Dedifferentiated amniotic fluid mesenchymal stem cell (primary cell): Measurements from ENCODE around the gene SNAP25.

ENCODE experiments used
- DNase-seq: peaks from one replicate; pipeline ENCODE4 v3.0.0-alpha.2; 2016; ENCODE audit errors: extremely low spot score

The SNAP25 gene

GRCh38 chr20:10216146-10216791 lies 2.4 kb upstream of the SNAP25 start:
- no peak for DNase-seq

- DNase-seq = peak; percentile 69
These were observed 764 bp upstream of the SNAP25 start for GRCh38 chr20:10217721-10218410.

GRCh38 chr20:10219452-10219791 lies 792 bp downstream of the SNAP25 start:
- peak; percentile 23 for DNase-seq

GRCh38 chr20:10219993-10220750 lies 1.5 kb downstream of the SNAP25 start:
- DNase-seq = no peak

GRCh38 chr20:10221021-10221420 lies 2.4 kb downstream of the SNAP25 start:
- DNase-seq = no peak

- DNase-seq = no peak
These were observed 6.9 kb downstream of the SNAP25 start for GRCh38 chr20:10225439-10226060.

GRCh38 chr20:10228330-10228729 lies 9.7 kb downstream of the SNAP25 start:
- no peak for DNase-seq

GRCh38 chr20:10231290-10231689 lies 12.7 kb downstream of the SNAP25 start:
- no peak for DNase-seq

- DNase-seq = no peak
These were observed 18.2 kb downstream of the SNAP25 start for GRCh38 chr20:10236540-10237533.

GRCh38 chr20:10239954-10240353 lies 21.3 kb downstream of the SNAP25 start:
- no peak for DNase-seq

GRCh38 chr20:10240655-10241054 lies 22.0 kb downstream of the SNAP25 start:
- DNase-seq = no peak

- no peak for DNase-seq
These were observed 23.5 kb downstream of the SNAP25 start for GRCh38 chr20:10242166-10242565.

- no peak for DNase-seq
These were observed 28.8 kb downstream of the SNAP25 start for GRCh38 chr20:10247440-10247839.

GRCh38 chr20:10249048-10249770 lies 30.6 kb downstream of the SNAP25 start:
- no peak for DNase-seq

GRCh38 chr20:10249822-10250221 lies 31.2 kb downstream of the SNAP25 start:
- DNase-seq = no peak

- DNase-seq = no peak
These were observed 32.3 kb downstream of the SNAP25 start for GRCh38 chr20:10250902-10251301.

GRCh38 chr20:10253780-10254179 lies 35.1 kb downstream of the SNAP25 start:
- no peak for DNase-seq

- no peak for DNase-seq
These were observed 37.2 kb downstream of the SNAP25 start for GRCh38 chr20:10255846-10256245.

- no peak for DNase-seq
These were observed 40.5 kb downstream of the SNAP25 start for GRCh38 chr20:10259166-10259565.

GRCh38 chr20:10260316-10260715 lies 41.7 kb downstream of the SNAP25 start:
- no peak for DNase-seq

- no peak for DNase-seq
These were observed 43.1 kb downstream of the SNAP25 start for GRCh38 chr20:10261702-10262101.
